ENCODE data around the gene KCNJ16. TPM values are rescaled to one million over a fixed set of nuclear protein-coding genes. Genes with fewer than 3 reads are reported as not detected.

KCNJ16 gene
- total and polyA plus RNA-seq, 4 experiments from 2014 or later: not detected

GRCh38 chr17:70183508-70183907, 108.5 kb downstream of the KCNJ16 start:
- H3K9me3 ChIP-seq (ENCODE audit: control insufficient read depth in 1 of 2, low read length in 2 of 2): no peaks in the 10 kb centered on the region
- no peak overlapping the region for H3K4me3 Mint-ChIP-seq
- intact Hi-C loops (cut with micrococcal nuclease): no loop called here
- DNase-seq: no peak
- no peaks in the 10 kb centered on the region for H3K27me3 ChIP-seq (ENCODE audit: insufficient read depth, low read length)
- no peaks in the 10 kb centered on the region for H3K4me1 ChIP-seq (ENCODE audit: insufficient read depth, low read length)
- H3K36me3 ChIP-seq (ENCODE audit: insufficient read depth, low read length): no peaks in the 10 kb centered on the region
- H3K27ac ChIP-seq (ENCODE audit: low read depth, low read length): no peak overlapping the region
- H3K9me3 Mint-ChIP-seq: peaks cover 0 to 2% (median 0%) of the 10 kb centered on the region in 8 donors
- H3K4me1 Mint-ChIP-seq: no peaks in the 10 kb centered on the region
- POLR2A ChIA-PET (ENCODE audit: partially characterized antibody): no interaction called here
- H3K36me3 Mint-ChIP-seq: no peaks in the 10 kb centered on the region
- H3K27me3 Mint-ChIP-seq: peaks cover 2% of the 10 kb centered on the region in 2 donors
- no peak overlapping the region for H3K4me3 ChIP-seq (ENCODE audit: low read length in 2 of 2)
- CTCF ChIA-PET (ENCODE audit: partially characterized antibody): no interaction called here
- no peak overlapping the region for H3K27ac Mint-ChIP-seq

GRCh38 chr17:70184207-70184606, 109.2 kb downstream of the KCNJ16 start:
- Mint-ChIP-seq H3K4me1 (no peaks in the 10 kb centered on the region), H3K4me3 (no peak overlapping the region), H3K9me3 (peaks cover 0 to 2% (median 0%) of the 10 kb centered on the region in 8 donors), H3K27ac (no peak overlapping the region), H3K27me3 (peaks cover 2% of the 10 kb centered on the region in 2 donors), H3K36me3 (no peaks in the 10 kb centered on the region)
- no peaks in the 10 kb centered on the region for H3K4me1 ChIP-seq (ENCODE audit: insufficient read depth, low read length)
- H3K27ac ChIP-seq (ENCODE audit: low read depth, low read length): no peak overlapping the region
- ChIA-PET CTCF (ENCODE audit: partially characterized antibody) (no interaction called here), POLR2A (ENCODE audit: partially characterized antibody) (no interaction called here)
- no peak for DNase-seq
- intact Hi-C loops (cut with micrococcal nuclease): no loop called here
- no peak overlapping the region for H3K4me3 ChIP-seq (ENCODE audit: low read length in 2 of 2)
- no peaks in the 10 kb centered on the region for H3K9me3 ChIP-seq (ENCODE audit: control insufficient read depth in 1 of 2, low read length in 2 of 2)
- H3K27me3 ChIP-seq (ENCODE audit: insufficient read depth, low read length): no peaks in the 10 kb centered on the region
- H3K36me3 ChIP-seq (ENCODE audit: insufficient read depth, low read length): no peaks in the 10 kb centered on the region

GRCh38 chr17:70184770-70185169, 109.7 kb downstream of the KCNJ16 start:
- Histone ChIP-seq H3K36me3 (ENCODE audit: insufficient read depth, low read length) (no peaks in the 10 kb centered on the region), H3K9me3 (ENCODE audit: control insufficient read depth in 1 of 2, low read length in 2 of 2) (no peaks in the 10 kb centered on the region), H3K4me3 (ENCODE audit: low read length in 2 of 2) (no peak overlapping the region), H3K27ac (ENCODE audit: low read depth, low read length) (no peak overlapping the region), H3K27me3 (ENCODE audit: insufficient read depth, low read length) (no peaks in the 10 kb centered on the region), H3K4me1 (ENCODE audit: insufficient read depth, low read length) (no peaks in the 10 kb centered on the region)
- ChIA-PET CTCF (ENCODE audit: partially characterized antibody) (no interaction called here), POLR2A (ENCODE audit: partially characterized antibody) (no interaction called here)
- peaks cover 2% of the 10 kb centered on the region in 2 donors for H3K27me3 Mint-ChIP-seq
- no peak overlapping the region for H3K27ac Mint-ChIP-seq
- H3K36me3 Mint-ChIP-seq: no peaks in the 10 kb centered on the region
- intact Hi-C loops (cut with micrococcal nuclease): no loop called here
- DNase-seq: no peak
- H3K4me3 Mint-ChIP-seq: no peak overlapping the region
- H3K9me3 Mint-ChIP-seq: peaks cover 0 to 2% (median 0%) of the 10 kb centered on the region in 8 donors
- no peaks in the 10 kb centered on the region for H3K4me1 Mint-ChIP-seq

Other genes starting within 250 kb of the KCNJ16 start
- not detected for gene KCNJ2, start 94.3 kb downstream of the KCNJ16 start, total RNA-seq
- gene KCNJ2, start 94.3 kb downstream of the KCNJ16 start, polyA plus RNA-seq: not detected

Measured in CD4-positive, alpha-beta memory T cell (primary cell).